Measurements from ENCODE around the gene ATP6V1F. TPM values are rescaled to one million over a fixed set of nuclear protein-coding genes. Genes with fewer than 3 reads are reported as not detected.

Gene ATP6V1F
- total RNA-seq, 1 donor: 76.7 TPM

DNA sequence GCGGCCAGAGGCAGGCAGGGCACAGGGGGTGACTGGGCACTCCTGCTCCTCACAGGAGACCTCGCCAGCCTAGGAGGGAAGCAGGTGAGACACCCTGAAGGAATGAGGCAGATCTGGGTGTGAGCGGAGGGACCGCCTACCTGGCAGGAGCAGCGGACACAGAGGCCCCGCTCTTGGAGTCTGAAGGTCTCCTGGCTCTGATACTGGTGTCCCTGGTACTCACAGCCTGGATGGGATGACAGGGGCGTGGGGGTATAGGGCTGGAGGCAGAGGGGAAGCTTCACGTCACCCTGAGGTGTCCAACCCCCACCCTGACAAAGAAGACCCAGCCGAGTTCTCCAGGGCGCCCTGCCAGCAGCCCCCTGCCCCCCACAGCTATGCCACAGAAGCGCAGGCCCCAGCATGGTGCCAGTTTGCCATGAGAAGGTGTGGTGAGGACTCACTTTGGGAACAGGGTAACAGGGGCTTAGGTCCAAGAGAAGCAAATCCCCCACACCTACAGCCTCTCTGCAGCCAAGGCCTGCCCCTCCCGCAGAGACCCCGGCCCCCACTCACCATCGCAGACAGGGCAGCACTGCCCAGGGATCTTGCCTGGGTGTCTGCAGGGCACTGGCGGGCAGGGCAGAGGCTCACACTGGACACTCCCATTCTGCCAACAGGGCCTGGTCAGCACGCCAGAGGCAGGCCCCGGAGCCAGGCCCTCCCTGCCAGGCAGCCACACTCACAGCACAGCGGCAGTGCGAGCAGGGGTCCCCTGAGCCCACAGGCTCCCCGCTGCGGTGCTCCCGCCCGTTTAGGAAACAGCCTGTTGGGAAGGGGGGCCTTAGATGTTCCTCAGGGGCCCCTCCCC, 30.8 kb downstream of the ATP6V1F start:
- H3K4me3 ChIP-seq (ENCODE audit: low read depth, low read length): no peak overlapping the region
- DNase-seq (ENCODE audit: low read depth): no peak
- TF ChIP-seq CTCF (IDR thresholded peaks at IDR 0.05; ENCODE audit: insufficient read depth, low read length): no peak

- H3K4me3 ChIP-seq (ENCODE audit: low read depth, low read length): no peak overlapping the region
- no peak for TF ChIP-seq CTCF (IDR thresholded peaks at IDR 0.05; ENCODE audit: insufficient read depth, low read length)
Observed at GRCh38 chr7:128894101-128894440, 31.4 kb downstream of the ATP6V1F start.

DNA sequence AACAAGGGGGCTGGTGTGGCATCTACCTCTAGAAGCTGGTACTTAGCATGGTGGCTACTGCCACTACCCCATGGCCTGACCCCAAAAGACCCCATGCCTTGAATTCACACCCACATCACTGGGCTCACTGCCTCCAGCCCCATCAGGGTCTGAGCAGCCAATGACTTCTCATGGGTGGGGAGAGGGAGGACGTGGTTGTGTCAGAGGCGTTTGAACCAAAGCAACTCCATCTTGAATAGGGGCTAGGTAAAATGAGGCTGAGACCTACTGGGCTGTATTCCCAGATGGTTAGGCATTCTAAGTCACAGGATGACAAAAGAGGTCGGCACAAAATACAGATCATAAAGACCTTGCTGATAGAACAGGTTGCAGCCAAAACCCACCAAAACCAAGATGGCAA, 32.7 kb downstream of the ATP6V1F start:
- no peak for TF ChIP-seq CTCF (IDR thresholded peaks at IDR 0.05; ENCODE audit: insufficient read depth, low read length)
- H3K4me3 ChIP-seq (ENCODE audit: low read depth, low read length): no peak overlapping the region
- no peak for DNase-seq (ENCODE audit: low read depth)

More at GRCh38 chr7:128894101-128894440, 31.4 kb downstream of the ATP6V1F start:
- DNase-seq (ENCODE audit: low read depth): no peak

- no peak overlapping the region for H3K4me3 ChIP-seq (ENCODE audit: low read depth, low read length)
- TF ChIP-seq CTCF (IDR thresholded peaks at IDR 0.05; ENCODE audit: insufficient read depth, low read length): no peak
- no peak for DNase-seq (ENCODE audit: low read depth)
Observed at GRCh38 chr7:128899392-128899791, 36.7 kb downstream of the ATP6V1F start.

- no peak for DNase-seq (ENCODE audit: low read depth)
- no peak overlapping the region for H3K4me3 ChIP-seq (ENCODE audit: low read depth, low read length)
- TF ChIP-seq CTCF (IDR thresholded peaks at IDR 0.05; ENCODE audit: insufficient read depth, low read length): no peak
Observed at GRCh38 chr7:128900237-128900636, 37.6 kb downstream of the ATP6V1F start.

DNA sequence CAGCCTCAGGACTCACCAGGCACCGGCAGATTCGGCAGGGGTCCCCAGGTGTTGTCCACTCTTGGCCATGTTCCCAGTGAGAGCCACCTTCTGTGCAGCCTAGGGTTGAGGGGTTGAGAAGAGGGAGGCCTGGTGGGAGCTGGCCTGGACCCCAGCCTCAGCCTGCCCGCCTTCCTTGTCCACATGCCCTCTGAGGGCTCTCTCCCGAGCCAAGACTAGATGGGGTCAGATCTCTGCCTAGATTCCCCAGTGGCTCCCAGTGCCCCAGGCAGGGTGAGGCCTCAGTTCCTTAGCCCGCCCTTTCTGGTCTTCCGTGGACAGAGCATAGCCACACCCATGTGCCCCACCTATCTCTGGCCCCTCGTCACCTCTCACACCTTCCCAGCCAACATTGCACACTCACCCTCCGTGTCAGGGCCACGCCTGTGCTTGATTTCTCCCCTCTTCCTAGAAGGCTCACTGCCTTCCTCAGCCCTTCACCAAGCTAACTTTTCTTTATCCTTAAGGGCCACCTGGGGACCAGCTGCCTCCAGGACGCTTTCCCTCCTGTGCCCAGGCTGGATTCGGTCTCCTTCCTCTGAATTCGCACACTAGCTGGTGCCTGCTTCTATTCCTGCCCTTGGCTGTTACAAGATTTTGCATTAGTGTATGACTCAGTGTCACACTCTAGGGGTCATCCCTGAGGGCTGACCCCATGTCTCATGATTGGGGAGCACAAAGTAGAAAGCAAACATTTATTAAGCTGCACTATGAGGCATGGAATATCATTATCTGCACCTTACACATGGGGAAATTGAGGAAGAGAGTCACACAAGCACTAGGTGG, 40.3 kb downstream of the ATP6V1F start:
- DNase-seq (ENCODE audit: low read depth): no peak
- H3K4me3 ChIP-seq (ENCODE audit: low read depth, low read length): no peak overlapping the region
- no peak for TF ChIP-seq CTCF (IDR thresholded peaks at IDR 0.05; ENCODE audit: insufficient read depth, low read length)

Data from fibroblast of the aortic adventitia (primary cell).